ENCODE data around the gene NHLRC3. TPM values are rescaled to one million over a fixed set of nuclear protein-coding genes. Genes with fewer than 3 reads are reported as not detected.

The NHLRC3 gene
- total and polyA plus RNA-seq, 2 of the 8 experiments (the other 6 are each of a cell fraction or from before 2014, with no cell fraction given) = 13.1 to 16.9 TPM

GRCh38 chr13:39035204-39035603, 3.1 kb upstream of the NHLRC3 start:
- peaks cover 0 to 26% (median 5%) of the 10 kb centered on the region in 4 experiments; a peak in 6 of 8 replicates for H3K36me3 ChIP-seq (ENCODE audit: control insufficient read depth in 2 of 4, insufficient read depth in 4 of 4, low read length in 3 of 4)
- H2AFZ ChIP-seq (ENCODE audit: low read length) = no peak overlapping the region
- peaks cover 3 to 10% of the 10 kb centered on the region in 2 experiments for H4K20me1 ChIP-seq (replicated peaks in 1 of 2; ENCODE audit: control insufficient read depth in 1 of 2, insufficient read depth in 2 of 2, low read length in 2 of 2)
- H2AK5ac ChIP-seq (ENCODE audit: low read depth, low read length) = no peak overlapping the region
- H3K4ac ChIP-seq (replicated peaks; ENCODE audit: insufficient read length, low read depth, low read length) = no peak overlapping the region
- H2BK15ac ChIP-seq (ENCODE audit: low read length) = no peak overlapping the region
- no peak overlapping the region for H3K27ac ChIP-seq (ENCODE audit: low read depth, low read length)
- H3K9me3 ChIP-seq (ENCODE audit: insufficient read depth in 2 of 2, low read depth in 1 of 2, low read length in 1 of 2) = no peaks in the 10 kb centered on the region
- H2BK120ac ChIP-seq (replicated peaks; ENCODE audit: low read depth, low read length) = no peak overlapping the region
- FAIRE-seq (no peak), DNase-seq (ENCODE audit: low read depth in 1 of 2, low spot score in 2 of 2) (no peak)
- ChIA-PET POLR2A (ENCODE audit: partially characterized antibody) (interaction anchor here (0.8 to 5.4 kb wide), 4 partner anchors 8 to 20 kb away, joined by 5 to 73 read pairs (median 24); no protein-coding TSS in a partner anchor), CTCF (ENCODE audit: partially characterized antibody) (interaction anchor here (1.1 to 1.6 kb wide), 5 partner anchors 9 to 64 kb away, joined by 3 to 6 read pairs (median 3); no protein-coding TSS in a partner anchor)
- no peaks in the 10 kb centered on the region; a peak in 1 of 7 replicates for H3K27me3 ChIP-seq (replicated peaks in 1 of 4; ENCODE audit: control insufficient read depth in 3 of 4, extremely low read depth in 1 of 4, insufficient read depth in 3 of 4, low read length in 3 of 4)
- no peak overlapping the region for H3K18ac ChIP-seq (ENCODE audit: extremely low read depth, low read length)
- H3K4me1 ChIP-seq (replicated peaks in 1 of 4; ENCODE audit: control insufficient read depth in 3 of 4, insufficient read depth in 4 of 4, low read length in 3 of 4) = peaks cover 0 to 10% (median under 1%) of the 10 kb centered on the region in 4 experiments; a peak in 4 of 7 replicates
- no peak overlapping the region for H2BK20ac ChIP-seq (ENCODE audit: low read length)
- H3K56ac ChIP-seq (replicated peaks; ENCODE audit: insufficient read length, low read depth, low read length) = no peak overlapping the region
- H4K5ac ChIP-seq (ENCODE audit: insufficient read length, low read depth, low read length) = no peak overlapping the region
- peak overlapping the region; percentile 79 to 81 for H3K4me2 ChIP-seq (ENCODE audit: insufficient read depth in 1 of 2, low read depth in 2 of 2, low read length in 2 of 2)
- H3K79me2 ChIP-seq (ENCODE audit: control insufficient read depth in 1 of 2, insufficient read depth in 2 of 2, low read length in 2 of 2) = peaks cover 44 to 85% of the 10 kb centered on the region in 2 experiments
- WGBS, 2 experiments (ENCODE audit: extremely low coverage in 1 of 2, insufficient coverage in 1 of 2, insufficient read length in 1 of 2, insufficient replicate concordance in 2 of 2, low coverage in 1 of 2, low lambda C conversion rate in 2 of 2, missing lambda C conversion rate in 1 of 2) = 52% methylated on average over 2 of the region's 2 CpGs; no CpG with 5 or more reads in 1 of the 2 experiments
- H3K79me1 ChIP-seq (ENCODE audit: low read depth, low read length) = no peaks in the 10 kb centered on the region
- H3K9ac ChIP-seq (replicated peaks in 1 of 4; ENCODE audit: extremely low read depth in 1 of 4, low read depth in 3 of 4, low read length in 3 of 4) = no peak overlapping the region
- no peak overlapping the region; the same call in 1 of the 2 replicates for H2BK5ac ChIP-seq (ENCODE audit: low read depth, low read length)
- H4K8ac ChIP-seq (ENCODE audit: extremely low read depth, insufficient read depth, low read length) = no peak overlapping the region
- H3K14ac ChIP-seq (ENCODE audit: insufficient read length) = no peak overlapping the region
- H3K4me3 ChIP-seq (ENCODE audit: extremely low read depth in 1 of 4, insufficient read depth in 2 of 4, low read depth in 3 of 4, low read length in 4 of 4) = peak overlapping the region; percentile 94 to 99 (median 96); a peak in 7 of 8 replicates
- H3K23ac ChIP-seq (ENCODE audit: insufficient read length) = no peak overlapping the region
- no peak overlapping the region for H4K91ac ChIP-seq (replicated peaks; ENCODE audit: insufficient read length, low read length)
- no peak overlapping the region for H2BK12ac ChIP-seq (ENCODE audit: low read depth, low read length)
- peaks cover 12% of the 10 kb centered on the region for H3K23me2 ChIP-seq (ENCODE audit: low read depth, low read length)
- no peak for TF ChIP-seq RBBP5 (IDR thresholded peaks at IDR 0.05; ENCODE audit: borderline replicate concordance, low read depth, low read length)
- no peak for TF ChIP-seq RFX5 (IDR thresholded peaks at IDR 0.05; ENCODE audit: borderline replicate concordance, low read depth, low read length)
- no peak for TF ChIP-seq CEBPB (IDR thresholded peaks at IDR 0.05; ENCODE audit: low read depth, low read length)
- no peak for TF ChIP-seq EZH2 (IDR thresholded peaks at IDR 0.05; ENCODE audit: low read depth, low read length, severe bottlenecking)
- no peak for TF ChIP-seq MAFK (IDR thresholded peaks at IDR 0.05; ENCODE audit: low read depth, low read length)
- TF ChIP-seq BRCA1 (IDR thresholded peaks at IDR 0.05; ENCODE audit: low read depth, low read length) = no peak
- no peak for TF ChIP-seq SP4 (IDR thresholded peaks at IDR 0.05; ENCODE audit: low read length)
- TF ChIP-seq YY1 (IDR thresholded peaks at IDR 0.05; ENCODE audit: low read depth, low read length) = no peak
- no peak for TF ChIP-seq EGR1 (IDR thresholded peaks at IDR 0.05; ENCODE audit: borderline replicate concordance, low read depth, low read length)
- TF ChIP-seq NANOG (IDR thresholded peaks at IDR 0.05; ENCODE audit: insufficient read depth, low read depth, low read length, poor library complexity, severe bottlenecking) = no peak
